AG09309 (cell line): ENCODE results near the gene PIGZ.

Source experiments
- DNase-seq: peaks from one replicate; pipeline ENCODE4 v3.0.0-alpha.2; 2010; ENCODE audit warnings: low read depth
- H3K4me3 ChIP-seq: 2 replicates; pipeline ENCODE4 v1.5.1; 2011; ENCODE audit warnings: mild to moderate bottlenecking, low read depth, low read length, moderate library complexity; ENCODE audit not compliant: control insufficient read depth
- TF ChIP-seq, protein P1 (sequence below): IDR thresholded peaks from 2 replicates; pipeline ENCODE4 v1.5.1; 2011; ENCODE audit warnings: mild to moderate bottlenecking, low read depth, low read length, inconsistent platforms; ENCODE audit not compliant: insufficient read depth, control insufficient read depth; ENCODE audit errors: missing control alignments

Gene PIGZ

DNA sequence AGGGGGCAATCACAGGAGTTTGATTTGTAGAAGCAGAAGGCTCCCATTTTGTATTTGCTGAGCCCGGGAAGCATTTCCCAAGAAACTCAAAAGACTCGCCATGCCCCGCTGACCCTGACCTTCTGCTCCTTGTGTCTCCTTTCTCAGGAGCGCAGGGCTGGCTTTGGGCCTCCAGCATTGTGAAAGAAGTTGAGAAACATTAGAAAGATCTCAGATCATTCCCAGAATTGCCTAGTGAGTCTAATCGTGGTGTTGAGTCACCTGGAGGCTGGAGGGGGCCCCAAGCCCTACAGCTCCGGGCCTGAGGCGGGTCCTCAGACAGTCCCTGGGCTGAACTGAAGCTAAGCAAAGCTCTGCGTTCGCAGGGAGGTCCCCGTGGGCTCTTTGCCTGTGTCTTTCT, 10.9 kb upstream of the PIGZ start:
- DNase-seq = peak; percentile 49
- TF ChIP-seq, protein P1, sequence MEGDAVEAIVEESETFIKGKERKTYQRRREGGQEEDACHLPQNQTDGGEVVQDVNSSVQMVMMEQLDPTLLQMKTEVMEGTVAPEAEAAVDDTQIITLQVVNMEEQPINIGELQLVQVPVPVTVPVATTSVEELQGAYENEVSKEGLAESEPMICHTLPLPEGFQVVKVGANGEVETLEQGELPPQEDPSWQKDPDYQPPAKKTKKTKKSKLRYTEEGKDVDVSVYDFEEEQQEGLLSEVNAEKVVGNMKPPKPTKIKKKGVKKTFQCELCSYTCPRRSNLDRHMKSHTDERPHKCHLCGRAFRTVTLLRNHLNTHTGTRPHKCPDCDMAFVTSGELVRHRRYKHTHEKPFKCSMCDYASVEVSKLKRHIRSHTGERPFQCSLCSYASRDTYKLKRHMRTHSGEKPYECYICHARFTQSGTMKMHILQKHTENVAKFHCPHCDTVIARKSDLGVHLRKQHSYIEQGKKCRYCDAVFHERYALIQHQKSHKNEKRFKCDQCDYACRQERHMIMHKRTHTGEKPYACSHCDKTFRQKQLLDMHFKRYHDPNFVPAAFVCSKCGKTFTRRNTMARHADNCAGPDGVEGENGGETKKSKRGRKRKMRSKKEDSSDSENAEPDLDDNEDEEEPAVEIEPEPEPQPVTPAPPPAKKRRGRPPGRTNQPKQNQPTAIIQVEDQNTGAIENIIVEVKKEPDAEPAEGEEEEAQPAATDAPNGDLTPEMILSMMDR = no peak

DNA sequence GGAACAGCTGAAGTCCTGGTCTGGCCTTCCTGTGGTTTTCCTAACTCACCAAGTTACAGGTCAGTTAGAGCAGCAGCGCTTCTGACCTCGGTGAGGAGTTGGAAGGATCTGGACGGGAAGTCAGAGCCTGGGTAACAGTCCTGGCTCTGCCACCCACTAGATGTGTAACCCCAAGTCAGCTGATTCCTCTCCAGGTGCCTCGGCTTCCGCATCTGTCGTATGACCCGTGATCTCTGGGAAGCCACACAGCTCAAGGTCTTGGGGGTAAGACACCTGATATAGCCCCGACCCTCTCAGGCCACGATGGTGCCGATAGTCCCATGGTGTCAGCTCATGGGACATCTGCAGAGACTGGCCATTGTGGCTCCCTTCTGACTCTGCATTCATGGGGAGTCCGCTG, 8.3 kb upstream of the PIGZ start:
- H3K4me3 ChIP-seq = no peak overlapping the region
- TF ChIP-seq, protein P1 = no peak
- no peak for DNase-seq

More for the DNA sequence above, 10.9 kb upstream of the PIGZ start:
- H3K4me3 ChIP-seq = no peak overlapping the region

DNA sequence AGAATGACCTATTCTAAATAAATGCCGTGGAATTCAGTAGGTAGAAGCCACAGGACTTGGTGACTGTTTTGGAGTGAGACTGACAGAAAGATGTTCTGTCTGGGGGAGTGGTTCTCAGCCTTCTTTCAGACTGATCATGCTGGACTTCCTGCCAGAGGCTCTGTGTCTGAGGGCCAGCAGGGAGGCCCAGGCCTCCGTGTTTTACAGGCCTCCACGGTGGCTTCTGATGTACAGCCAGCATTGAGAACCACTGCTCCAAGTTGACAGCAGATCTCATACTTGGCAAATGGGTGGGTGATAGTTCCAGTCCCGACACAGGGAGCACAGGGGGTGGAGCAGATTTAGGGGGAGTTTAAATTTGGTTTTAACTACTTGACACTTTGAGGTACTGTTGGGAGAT, 6.7 kb upstream of the PIGZ start:
- no peak overlapping the region for H3K4me3 ChIP-seq
- TF ChIP-seq, protein P1 = no peak
- DNase-seq = no peak

- H3K4me3 ChIP-seq = no peak overlapping the region
- TF ChIP-seq, protein P1 = no peak
- DNase-seq = no peak
Measured at GRCh38 chr3:196974661-196975060, 6.0 kb upstream of the PIGZ start.

- DNase-seq = no peak
- H3K4me3 ChIP-seq = no peak overlapping the region
- TF ChIP-seq, protein P1 = peak; percentile 1
Measured at GRCh38 chr3:196971094-196971698, 2.6 kb upstream of the PIGZ start.

DNA sequence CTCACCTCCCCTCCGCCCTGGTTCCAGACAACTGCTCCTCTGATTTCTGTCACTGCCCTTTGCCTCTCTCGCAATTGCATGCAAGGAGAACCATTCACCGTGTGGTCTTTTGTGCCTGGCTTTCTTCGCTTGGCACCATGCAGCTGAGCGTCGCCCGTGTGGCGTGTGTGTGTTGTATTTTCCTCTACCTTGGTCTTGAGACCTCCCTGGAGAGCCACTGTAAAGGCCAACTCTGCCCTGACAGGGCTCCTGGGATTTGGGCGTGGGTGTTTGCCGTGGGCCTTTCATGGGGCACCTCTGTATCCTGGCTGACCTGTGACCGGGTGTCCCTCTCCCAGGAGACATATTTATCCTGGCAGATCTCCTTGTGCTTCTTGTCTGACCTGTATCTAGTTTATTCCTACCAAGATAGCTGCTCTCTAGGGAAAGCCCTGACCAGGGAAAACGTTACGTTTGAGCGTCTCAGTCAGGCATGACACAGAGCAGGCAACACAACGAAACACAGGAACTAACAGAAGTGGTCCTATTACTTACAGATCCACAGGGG, 2.0 kb upstream of the PIGZ start:
- no peak for DNase-seq
- no peak overlapping the region for H3K4me3 ChIP-seq

More for the DNA sequence above, 2.0 kb upstream of the PIGZ start:
- TF ChIP-seq, protein P1 = peak; percentile 1
